Activated naive CD4-positive, alpha-beta T cell treated with Interleukin-2 at 50 U/mL for 16 hours (primary cell): Measurements from ENCODE around the gene USP49.
"Not testable (repeated sequence)": the region's sequence is repeated elsewhere in the genome, so short reads cannot be mapped to it uniquely, and the experiment has no call there.

Experiments
- DNase-seq: peaks from one replicate; pipeline ENCODE4 v3.0.0-alpha.2; 2020

USP49 gene

DNA sequence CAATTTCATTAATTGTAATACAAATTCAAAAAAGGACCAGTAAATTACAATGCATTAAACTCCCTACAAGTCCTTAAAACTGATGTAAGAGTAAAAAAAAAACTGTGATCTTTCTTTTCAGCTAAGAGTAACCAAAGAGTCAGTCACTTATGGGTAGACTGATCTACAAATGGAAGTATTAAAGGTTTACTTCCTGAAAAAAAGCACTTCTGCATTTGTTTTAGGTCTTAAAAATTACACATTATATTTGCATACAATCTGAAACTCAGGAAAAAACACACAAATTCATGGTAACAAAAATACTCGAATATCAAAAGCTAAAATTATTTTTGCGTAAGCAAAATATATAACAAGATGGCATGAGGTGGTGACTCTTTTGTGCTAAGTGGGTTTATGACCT, 23.5 kb downstream of the USP49 start:
- no peak for DNase-seq

DNA sequence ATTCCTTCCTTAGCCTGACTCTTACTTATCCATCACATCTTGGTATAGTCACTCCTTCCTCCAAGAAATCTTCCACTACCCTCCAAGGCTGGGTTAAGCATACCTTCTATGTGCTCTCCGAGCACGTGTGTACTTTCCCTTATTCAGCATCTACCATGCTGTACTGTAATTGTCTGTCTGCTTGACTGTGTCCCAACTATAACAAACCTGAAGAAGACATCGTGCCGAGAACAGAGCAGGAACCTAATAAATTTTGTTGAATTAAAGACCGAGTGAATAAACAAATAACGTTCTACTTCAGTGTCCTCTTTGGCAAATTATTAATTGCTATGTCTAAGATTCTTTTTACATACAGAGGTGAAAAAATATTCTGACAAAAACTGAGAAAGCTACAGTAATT, 35.8 kb downstream of the USP49 start:
- no peak for DNase-seq

DNA sequence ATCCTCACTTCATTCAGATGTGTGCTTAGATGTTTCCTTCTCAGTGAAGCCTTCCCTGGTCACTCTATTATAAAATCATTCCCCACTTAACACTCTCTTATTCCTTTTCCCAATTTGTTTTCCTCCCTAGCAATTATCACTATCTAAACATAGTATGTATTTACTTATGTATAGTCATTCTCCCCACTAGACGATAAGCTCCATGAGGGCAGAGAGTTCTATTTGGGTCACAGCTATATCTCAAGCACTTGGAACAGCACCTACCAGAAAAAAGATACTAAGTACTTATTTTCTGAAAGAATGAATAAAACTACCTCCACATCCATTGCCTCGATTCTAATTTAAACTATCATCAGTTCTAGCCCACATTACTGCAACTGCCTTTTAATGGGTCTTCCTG, 36.5 kb downstream of the USP49 start:
- DNase-seq: no peak

DNA sequence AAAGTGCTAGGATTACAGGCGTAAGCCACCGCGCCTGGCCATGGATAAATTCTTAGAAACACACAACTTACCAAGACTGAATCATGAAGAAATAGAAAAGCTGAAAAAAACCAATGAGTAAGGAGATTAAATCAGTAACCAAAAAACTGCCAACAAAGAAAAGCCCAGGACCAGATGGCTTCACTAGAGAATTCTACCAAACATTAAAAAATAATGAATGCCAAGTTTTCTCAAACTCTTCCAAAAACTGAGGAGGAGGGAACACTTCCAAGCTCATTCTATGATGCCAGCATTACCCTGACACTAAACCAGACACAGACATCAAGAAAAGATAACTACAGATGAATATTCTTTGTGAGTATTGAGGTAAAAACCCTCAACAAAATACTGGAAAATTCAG, 44.3 kb downstream of the USP49 start:
- DNase-seq: no peak

DNA sequence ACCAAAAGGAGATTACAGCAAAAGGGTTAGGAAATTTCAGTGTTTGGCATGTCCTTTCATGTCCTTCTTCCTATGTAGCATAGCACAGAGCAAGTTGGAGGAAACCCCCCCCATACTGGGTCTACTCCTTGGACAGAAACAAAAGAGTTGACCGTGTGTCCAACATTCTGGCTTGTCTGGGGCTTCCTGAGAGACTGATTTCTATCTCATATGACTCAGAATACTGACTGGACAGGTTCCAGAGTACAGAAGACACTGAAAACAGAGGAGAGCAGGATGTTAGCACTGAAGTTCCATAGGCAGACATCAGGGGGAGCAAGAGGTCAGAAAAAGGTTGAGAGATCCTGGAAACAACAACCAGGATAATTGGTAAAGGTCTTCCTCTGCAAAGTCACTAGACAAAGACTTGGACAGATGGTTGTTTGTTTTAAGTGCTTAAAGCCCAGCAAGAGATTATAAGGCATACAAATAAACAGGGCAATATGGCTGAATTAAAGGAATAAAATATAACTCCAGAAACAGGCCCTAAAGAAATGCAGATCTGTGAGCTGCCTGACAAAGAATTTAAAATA, 48.4 kb downstream of the USP49 start:
- peak; percentile 50 for DNase-seq

DNA sequence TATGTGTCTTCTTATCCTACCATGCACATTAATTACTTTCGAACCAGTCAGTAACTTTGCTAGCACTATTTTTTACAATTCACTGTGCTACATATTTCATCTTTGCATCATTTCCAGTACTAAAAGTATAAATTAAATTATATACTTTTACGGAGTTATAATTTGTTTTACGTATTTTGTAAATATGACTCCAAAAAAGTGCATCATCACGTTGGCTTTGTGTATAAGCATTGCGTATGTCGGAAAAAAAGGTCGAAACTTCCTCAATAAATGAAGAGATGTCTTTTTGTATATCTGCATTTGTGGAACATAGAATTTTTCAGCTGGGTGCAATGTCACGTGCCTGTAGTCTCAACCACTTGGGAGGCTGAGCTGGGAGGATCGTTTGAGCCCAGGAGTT, 52.0 kb downstream of the USP49 start:
- DNase-seq: no peak

DNA sequence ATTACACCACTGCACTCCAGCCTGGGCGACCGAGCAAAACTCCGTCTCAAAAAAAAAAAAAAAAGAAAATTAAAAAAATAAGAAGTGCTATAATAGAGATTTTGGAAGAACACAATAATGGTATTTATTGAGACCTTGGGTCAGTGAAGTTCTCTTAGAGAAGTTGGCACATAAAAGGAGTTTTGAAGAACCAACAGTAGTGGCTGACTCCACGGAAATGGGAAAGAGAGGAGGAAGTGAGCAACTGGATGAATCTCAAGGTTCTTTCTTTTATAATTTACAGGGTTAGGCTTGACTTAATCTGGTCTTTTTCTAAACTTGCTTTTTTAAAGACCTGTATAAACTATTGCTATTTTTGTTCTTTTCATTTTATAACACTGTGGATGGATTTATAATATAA, 54.8 kb downstream of the USP49 start:
- DNase-seq: no peak

DNA sequence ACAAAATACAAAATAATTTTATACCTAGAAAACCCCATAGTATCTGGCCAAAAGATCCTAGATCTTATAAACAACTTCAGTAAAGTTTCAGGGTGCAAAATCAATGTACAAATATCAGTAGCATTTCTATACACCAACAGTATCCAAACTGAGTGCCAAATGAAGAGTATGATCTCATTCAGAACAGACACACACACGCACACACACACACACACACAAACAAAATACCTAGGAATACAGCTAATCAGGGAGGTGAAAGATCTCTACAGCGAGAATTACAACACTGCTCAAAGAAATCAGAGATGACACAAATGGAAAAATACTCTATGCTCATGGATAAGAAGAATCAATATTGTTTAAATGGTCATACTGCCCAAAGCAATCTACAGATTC, 58.5 kb downstream of the USP49 start:
- no peak for DNase-seq

DNA sequence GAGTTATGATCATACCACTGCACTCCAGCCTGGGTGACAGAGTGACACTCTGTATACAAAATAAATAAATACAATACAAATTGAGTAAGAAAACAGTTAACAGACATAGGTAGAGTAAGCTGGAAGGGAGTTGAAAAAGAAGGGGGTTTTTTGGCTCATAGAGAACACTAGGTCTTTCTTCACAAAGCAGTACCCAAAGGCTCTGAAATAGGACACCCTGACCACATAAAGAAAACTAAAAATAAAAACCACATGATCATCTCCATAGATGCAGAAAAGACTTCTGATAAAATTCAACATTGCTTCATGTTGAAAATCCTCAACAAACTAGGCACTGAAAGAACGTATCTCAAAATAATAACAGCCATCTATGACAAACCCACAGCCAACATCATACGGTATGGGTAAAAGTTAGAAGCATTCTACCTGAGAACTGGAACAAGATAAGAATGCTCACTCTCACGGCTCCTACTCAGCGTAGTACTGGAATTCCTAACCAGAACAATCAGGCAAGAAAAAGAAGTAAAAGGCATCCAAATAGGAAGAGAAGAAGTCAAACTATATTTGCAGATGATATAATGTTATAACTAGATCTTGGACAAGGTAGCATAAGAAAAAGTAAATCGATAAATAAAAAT, 59.0 kb downstream of the USP49 start:
- DNase-seq: no peak

DNA sequence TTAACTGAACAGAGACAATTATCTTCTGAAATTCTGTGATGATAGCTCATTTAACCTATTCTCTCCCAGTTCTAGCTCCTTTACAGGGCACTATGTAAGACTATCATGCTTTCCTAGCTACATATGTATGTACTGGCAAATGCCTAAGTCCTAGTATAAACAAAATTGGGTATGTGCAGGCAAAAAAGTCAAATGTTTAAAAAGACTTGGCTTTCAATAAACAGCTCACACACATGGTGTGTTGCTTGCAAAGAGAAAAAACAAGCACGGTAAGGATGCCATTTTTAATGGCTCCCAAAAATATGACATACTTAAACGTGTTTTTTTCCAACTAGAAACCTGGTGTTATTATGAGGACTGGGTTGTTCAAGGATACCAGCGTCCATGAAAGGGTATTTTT, 62.9 kb downstream of the USP49 start:
- no peak for DNase-seq

DNA sequence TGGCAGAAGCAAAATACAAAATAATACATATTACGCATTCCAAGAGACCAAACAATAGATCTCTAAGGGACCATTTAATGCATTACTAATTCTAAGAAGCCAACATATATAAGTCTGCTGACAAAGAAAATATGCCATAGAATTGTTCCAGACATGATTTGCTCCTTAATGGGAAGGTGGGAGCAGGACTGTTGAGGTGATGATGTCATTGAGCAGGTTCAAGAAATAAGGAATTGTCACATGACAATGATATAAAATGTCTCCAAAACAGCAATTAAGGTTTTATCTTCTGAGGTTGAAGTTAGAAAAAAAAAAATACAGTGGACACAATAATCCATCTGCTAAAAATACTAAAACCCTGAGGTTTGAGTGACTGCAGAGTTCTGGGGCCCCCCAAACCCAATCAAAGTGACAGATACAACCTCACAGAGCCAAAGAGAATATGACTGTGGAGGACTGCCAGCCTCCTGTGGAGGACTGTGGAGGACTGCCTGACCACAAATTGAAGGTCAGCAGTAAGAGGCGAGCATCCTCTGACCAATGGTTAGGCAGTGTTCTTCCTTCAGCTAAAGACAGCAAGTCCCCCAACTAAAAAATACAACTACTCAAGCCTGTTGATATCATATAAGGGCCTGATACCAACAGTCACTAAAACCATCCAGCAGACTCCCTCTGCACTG, 68.7 kb downstream of the USP49 start:
- DNase-seq: no peak

DNA sequence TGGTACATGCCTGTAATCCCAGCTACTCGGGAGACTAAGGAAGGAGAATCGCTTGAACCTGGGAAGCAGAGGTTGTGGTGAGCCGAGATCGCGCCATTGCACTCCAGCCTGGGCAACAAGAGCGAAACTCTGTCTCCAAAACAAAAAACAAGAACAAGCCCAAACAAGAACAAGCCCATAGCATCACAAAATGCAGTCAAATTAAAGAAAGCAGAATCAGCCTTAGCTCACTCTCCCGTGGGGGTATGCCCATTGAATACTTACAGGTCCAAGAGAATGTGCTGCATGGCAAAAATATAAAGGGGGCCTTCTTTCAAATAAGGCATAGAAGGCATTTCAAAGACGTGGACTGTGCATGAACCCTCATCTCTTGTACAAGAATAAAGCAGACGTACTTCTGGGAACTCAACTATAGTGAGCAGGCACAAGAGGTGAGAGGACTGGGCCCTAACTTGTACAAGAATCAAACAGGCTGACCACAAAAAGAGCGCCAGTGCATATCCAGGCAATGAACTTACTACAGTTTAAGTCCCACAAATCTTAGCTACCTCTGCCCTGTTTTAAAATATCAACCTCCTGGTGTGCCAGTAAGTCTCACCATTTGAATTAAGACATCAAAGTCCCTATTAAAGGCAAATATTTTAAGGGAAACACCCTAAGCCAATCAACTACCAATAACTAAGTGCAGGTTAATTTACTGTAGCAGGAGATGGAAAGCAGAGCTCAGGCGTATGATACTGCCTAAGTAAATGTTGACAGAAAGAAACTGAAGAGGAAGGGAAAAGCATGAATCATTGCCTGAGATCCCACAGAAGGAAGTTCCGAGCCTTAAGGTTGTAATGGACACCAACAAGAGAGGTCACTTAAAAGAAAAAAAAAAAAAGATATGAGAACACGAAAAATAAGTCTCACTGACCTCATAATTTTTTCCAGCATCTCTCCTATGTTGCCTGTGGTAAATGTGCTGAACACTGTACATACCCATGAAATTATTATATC, 70.3 kb downstream of the USP49 start:
- DNase-seq: no peak

DNA sequence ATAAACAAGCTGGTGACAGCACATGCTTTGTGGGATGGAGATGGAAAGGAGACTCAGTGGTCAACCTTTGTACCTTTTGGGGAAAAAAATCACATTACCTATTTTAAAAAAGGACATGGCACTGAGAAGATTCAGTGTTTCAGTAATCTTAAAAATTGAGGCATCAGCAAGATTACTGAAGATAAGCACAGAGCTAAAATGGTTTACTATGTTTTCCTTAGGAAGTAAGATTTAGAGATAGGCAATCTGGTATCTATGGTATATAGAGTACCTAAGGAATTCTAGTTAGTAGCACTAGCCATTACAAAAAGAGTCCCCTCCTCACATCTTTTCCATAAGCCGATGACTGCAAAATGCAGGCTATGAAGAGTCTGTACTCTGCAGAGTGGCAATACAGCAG, 72.0 kb downstream of the USP49 start:
- DNase-seq: no peak

DNA sequence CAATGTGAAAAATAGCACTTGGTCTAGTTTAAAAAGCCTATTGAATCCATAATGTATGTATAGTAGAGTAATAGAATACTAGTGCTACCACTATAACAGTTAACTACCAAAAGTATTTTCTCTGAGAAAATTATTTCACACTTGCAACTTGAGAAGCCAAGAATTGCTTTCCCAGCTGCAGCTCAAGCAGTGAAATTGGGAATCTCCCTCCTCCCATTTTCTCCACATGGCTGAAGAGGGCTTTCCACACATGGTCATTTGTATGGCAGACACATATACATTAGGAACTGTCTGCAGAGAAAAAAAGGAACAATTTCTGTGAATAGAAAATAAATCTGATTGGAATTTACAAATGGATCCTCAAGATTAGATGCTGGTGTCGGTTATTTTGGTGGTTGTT, 73.2 kb downstream of the USP49 start:
- no peak for DNase-seq

DNA sequence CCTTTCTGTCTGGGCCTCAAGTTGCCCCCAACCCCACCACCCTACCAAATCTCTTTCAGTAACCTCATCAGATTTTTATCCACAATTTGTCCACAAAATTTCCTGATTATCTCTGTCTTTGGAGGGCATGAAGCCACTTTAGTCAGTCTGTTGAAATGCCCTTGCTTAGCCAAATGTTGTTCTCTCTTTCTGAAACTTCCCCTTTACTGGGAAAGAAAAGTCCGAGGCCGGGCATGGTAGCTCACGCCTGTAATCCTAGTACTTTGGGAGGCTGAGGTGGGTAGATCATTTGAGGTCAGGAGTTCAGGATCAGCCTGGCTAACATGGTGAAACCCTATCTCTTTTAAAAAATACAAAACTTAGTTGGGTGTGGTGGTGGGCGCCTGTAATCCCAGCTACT, 73.9 kb downstream of the USP49 start:
- DNase-seq: no peak

DNA sequence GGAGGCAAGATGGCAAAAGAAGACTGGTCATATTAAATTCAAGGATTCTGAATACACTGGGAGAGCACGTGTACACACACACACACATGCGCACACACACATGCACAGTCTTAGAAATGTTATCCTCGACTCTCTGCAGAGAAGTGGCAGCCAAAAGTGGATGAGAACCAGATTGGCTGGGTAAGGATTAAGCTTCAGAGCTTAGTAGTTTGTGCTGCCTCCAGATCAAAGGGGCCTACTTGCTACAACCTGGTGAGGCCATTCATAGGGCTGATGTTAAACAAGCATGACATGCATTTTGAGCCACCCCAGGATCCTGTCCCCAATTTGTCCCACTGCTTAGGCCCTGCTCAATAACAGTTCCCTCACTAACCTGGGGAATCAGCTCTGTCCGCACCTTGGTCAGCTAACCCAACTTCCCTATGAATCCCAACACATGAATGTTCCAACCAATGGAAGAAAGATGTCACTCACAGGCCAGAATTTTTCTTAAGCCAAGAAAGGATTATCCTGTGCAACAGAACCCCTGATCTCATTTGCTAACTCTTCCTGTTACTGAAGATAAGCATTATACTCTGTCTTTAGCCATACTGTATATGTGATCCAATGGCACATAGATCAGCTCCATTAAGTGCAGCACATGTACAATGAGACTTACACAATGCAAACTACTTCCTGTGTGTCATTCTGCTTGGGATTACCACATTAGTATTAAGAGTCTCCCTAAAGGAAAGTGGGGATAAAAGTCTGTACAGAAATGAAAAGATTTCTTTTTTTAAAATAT, 76.7 kb downstream of the USP49 start:
- no peak for DNase-seq

DNA sequence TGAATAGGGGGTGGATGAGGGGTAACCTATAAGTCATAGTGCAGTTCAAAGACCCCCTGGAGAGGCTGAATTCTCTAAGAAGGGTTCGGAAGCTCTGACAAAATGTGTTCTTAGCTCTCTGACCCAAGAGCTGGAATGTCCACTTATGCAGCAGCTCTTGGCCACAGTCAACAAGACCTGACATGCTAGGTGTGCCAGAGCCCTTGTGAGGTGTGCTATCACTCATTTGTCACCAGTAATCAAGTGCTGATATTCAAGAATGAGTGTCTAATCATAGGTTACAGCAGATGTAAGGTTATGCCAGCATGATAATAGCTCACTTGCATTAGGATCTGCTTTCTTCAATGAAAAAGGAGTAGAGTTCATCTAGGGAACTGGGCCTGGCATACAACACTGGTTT, 79.6 kb downstream of the USP49 start:
- DNase-seq: no peak

DNA sequence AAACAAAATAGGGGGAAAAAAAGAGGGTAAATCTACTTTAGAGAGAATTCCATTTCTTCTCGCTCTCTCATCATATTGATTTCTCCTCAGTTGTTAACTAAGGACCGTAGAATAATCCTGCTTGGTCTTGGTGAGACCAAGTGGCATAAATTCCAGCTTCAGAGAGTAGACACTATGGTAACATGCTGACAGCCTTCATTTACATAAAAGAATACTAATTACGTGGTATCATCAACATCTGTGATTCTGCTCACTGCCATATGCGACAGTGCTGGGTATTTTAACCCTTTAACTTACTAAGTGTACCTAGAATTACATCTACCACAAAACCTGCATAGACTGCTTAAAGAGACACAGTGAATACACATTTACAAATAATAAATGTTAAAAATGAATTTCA, 80.5 kb downstream of the USP49 start:
- DNase-seq: no peak

DNA sequence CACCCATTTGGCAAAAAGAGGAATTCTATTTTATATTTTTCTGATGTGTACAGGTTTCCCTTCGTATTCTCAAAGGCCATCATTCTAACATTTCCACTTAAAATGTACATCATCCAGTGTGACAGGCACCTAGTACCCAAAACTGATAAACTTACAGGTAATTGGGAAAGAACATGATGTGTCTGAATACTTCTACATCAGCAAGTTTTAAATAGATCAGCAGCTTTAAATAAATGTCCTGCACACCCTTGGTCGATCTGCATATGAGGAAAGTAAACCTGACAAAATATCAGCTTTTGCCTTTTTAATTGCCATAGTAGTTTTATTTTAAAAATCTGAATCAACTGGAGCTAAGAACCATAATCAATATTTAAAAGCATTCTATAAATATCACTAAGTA, 81.2 kb downstream of the USP49 start:
- DNase-seq: no peak

DNA sequence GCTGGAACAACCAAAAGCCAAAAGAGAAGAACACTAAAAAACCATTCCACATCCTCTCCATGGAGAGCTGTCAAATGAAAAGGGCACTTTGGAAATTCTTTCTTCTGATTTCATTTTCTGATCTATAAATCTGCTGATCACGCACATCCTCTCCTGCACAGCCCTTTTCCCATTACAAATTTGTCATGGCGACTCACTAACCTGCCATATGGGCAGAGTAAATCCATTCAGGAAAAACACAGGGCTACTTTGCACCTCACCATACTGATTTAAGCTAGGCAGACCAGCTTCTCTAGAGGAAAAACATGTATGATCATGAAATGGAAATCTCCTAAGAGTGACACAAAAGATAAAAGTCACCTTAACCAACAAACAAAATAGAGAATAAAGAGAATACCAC, 81.7 kb downstream of the USP49 start:
- DNase-seq: no peak

DNA sequence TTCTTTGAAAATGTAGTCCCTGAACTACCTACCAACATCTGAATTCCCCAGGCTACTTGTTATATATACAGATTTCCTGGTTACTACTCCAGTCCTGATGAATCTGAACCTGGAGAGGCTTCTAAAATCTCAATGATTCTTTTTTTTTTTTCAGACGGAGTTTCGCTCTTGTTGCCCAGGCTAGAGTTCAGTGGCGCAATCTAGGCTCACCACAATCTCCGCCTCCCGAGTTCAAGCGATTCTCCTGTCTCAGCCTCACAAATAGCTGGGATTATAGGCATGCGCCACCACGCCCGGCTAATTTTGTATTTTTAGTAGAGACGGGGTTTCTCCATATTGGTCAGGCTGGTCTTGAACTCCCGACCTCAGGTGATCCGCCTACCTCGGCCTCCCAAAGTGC, 83.2 kb downstream of the USP49 start:
- DNase-seq: not testable (repeated sequence)

DNA sequence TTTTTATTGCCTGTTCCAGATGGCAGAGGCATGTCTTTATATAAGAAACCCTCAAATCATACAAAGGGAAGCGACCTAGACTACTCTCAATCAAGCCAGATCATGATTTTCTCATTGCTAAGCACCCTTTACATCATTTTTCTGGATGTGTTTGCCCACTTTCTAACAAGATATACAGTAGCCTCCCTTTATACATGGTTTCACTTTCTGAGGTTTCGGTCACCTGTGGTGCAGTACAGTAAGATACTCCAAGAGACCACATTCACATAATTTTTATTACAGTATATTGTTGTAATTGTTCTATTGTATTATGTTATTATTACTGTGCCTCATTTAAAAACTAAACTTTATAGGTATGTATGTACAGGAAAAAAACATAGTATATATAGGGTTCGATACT, 84.1 kb downstream of the USP49 start:
- no peak for DNase-seq
